HG03108 (cell line): ENCODE results near the gene SPPL2C.

ENCODE experiments used
- ATAC-seq: cut with Tn5 transposase; IDR thresholded peaks from one replicate; pipeline ENCODE4 v1.9.1; 2021; ENCODE audit warnings: moderate library complexity; ENCODE audit not compliant: unreplicated experiment

Gene SPPL2C

DNA sequence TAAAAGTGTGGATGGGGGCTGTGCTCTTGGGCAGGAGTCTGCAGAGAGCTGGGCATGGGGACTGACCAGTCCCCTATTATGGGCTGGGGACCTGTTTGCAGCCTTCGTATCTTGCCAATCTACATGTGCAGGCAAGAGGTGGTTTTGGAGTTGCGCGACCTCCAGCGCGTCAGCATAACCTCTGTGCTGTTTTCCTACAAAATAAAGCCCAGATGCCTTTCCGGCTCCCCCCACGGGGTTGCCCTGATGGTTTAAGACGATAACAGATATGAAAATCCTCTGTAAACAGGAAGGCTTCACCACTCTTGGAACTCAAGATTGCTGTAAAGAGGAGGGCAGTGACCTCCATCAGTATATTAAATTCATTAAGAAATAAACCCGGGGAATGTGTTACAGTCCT, 16.5 kb upstream of the SPPL2C start:
- ATAC-seq: no peak

GRCh38 chr17:45828582-45829133, 16.0 kb upstream of the SPPL2C start:
- ATAC-seq: no peak

DNA sequence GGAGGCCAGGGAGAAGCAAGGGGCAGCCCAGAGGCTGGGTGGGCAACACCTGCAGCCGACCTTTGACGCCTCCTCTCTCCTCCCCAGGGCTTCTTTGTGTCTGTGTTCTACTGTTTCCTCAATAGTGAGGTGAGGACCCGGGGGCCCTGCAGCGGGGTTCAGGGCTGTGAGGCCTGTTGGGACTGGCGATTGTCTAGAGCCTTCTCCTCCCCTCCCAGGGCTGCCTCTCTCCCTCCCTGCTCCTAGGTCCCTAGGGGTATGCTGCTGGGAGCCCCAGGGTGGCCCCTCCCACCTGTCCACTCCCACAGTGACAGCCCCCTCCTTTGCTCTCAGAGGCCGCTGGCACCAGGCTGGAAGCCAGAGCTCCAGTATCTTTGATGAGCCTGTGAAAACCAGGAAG, 10.8 kb upstream of the SPPL2C start:
- no peak for ATAC-seq

DNA sequence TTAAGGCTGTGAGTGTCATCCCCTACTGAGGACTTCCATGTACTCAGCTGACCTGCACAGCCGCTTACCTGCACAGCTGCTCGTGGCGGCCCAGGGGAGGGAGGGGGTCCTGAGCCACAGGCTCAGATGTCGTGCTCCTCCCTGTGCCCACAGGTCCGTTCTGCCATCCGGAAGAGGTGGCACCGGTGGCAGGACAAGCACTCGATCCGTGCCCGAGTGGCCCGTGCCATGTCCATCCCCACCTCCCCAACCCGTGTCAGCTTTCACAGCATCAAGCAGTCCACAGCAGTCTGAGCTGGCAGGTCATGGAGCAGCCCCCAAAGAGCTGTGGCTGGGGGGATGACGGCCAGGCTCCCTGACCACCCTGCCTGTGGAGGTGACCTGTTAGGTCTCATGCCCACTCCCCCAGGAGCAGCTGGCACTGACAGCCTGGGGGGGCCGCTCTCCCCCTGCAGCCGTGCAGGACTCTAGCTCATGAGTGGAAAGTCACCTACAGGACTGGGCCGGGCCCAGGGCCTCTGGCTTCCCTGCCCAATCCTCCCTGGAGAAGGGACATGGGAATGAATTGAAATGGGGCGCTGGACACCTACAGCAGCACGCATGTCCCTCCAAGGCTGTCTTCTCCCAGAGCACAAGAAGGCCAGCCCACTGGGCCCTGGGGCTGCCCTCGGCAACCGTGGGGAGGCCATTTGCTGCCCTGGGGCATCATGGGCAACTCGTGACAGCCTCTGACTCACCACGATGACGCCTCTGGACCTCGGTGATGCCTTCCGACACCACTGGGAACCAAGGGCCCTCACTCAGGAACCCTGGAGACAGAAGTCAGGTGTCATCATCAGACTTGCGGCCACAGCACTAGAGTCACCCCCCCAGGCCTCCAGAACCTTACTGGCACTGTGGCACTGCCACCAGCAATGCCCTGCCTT, 9.9 kb upstream of the SPPL2C start:
- no peak for ATAC-seq

DNA sequence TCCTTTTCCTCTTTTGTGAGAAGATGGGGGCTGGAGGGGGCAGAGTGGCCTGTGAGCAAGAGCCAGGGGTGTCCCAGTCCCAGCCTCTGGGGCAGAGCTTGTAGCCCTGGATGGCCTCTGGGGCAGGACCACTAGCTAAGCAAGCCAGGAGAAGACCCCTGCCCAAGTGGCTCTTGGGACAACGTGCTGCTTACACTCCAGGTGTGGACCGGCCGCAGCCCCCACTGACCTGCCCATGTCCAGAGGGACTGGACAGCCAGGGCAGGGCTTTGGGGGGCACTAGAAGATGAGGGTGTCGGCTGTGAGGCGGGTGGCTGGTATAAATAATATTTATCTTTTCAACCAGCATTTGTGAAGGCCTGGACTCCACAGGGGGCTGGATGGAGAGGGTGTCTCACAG, 9.2 kb upstream of the SPPL2C start:
- no peak for ATAC-seq

DNA sequence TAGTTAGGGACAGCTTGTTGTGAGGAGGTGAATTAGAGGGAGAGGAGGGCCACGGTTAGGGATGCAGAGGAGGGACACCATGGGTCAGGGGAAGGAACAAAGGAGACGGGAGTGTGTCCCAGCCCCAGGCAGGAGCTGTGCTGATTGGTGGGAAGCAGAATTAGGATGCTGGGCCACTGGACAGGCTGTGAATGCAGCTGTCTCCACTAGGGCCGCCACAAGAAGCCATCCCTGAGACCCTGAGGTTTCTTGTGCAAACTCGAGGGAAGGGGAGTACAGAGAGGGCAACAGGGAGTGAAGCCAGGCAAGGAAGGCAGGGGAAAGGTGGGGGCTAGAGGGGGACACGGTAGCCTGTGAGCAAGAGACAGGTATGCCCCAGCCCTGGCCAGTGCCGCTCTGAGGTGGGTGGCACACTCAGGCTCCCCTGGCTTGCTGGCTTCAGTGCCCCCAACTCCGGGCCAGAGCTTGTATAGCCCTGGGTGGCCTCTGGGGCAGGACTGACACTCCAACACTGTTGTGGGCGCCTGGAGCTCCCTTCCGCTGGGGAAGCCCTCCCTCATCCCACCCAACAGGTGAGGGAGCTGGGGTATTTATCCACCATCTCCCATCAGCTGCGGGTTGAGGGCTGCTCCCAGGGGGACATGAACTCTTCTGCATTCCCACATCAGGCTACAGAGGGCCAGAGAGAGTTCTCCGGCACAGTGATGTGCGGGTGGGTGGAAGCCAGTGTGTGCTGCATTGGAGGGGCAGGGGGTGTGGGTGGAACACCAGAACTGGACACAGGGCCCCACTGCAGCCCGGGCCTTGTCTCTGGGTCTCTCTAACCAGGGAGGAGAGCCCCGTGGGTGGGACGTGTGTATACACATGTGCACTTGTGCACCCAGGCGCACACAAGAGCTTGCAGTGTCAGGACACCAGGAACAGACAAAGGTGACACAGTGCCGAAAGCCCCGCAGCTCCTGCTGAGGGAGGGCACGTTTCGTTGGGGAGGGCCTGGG, 8.3 kb upstream of the SPPL2C start:
- no peak for ATAC-seq

DNA sequence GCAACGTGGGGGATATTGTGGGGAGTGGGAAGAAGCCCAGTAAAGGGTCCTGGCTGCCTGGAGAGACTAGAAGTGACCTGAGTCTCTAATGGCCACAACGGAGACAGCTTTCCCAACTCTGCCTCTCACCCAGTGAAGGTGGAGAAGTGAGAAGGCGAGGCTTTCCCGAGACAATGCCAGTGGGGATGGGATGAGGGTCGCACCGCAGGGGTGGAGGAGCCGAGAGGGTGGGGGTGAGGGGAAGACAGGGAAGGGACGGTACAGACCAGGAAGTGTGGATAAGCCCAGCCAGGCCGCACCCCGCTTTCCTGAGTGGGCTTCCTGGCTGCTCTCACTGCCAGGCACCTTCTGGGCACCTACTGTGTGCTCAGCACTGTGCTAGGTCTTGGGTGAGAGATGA, 7.5 kb upstream of the SPPL2C start:
- ATAC-seq: no peak

DNA sequence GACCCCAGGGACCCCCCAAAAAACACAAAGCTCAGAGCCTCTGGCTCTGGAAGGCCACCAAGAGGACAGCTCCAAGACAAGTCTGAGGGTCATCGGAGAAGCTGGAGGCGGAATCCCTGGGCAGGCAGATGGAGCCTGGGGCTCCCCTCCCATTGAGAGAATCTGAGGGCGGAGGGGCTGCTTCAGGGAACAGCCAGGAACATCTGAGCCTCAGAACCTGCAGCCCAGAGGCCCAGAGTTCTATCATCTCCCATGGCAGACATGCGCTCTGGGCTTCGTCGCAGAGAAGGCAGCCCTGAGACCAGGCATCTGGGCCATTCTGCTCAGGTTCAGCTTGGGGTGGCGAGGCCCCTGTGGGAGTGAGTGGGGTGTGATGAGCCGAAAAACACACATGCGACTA, 7.1 kb upstream of the SPPL2C start:
- no peak for ATAC-seq

DNA sequence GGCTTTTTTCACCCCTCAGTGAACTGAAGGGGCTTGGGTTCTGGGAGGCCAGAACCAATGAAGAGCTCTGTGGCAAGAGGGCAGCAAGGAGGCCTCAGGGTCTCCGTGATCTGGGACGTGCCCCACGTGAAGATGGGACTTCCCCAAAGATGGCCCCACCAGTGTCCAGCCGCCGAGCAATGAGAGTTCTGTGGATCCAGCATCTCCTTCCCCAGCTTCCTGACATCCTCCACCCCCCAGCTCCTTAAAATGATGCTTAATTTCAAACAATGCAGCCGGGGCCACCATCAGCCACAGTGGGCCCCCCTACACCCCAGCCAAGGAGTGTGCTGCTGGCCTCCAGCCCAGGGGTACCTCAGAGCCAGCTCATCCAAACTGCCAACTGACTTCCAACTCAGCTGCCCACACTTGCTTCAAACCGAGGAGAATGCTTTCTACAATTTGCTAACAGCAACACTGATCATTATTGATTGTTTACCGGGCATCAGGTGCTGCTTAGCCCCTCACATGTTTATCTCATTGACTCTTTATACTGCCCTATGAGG, 5.9 kb upstream of the SPPL2C start:
- ATAC-seq: no peak

GRCh38 chr17:45839442-45839841, 5.2 kb upstream of the SPPL2C start:
- ATAC-seq: no peak

DNA sequence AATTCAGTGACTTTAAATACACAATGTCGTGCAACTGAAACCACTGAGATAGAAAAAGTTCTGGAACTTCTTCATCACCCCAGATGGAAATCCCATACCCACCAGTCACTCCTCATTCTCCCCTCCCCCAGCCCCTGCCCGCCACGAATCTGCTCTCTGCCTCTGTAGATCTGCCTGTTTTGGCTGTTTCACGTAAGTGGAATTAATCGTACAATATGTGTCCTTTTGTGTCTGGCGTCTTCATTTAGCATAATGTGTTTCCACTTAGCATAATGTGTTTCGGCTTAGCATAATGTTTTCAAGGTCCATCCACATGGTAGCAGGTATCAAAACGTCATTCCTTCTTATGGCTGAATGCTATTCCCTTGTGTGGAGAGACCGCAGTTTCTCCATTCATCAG, 3.5 kb upstream of the SPPL2C start:
- ATAC-seq: no peak

GRCh38 chr17:45841883-45842525, 2.7 kb upstream of the SPPL2C start:
- ATAC-seq: no peak

DNA sequence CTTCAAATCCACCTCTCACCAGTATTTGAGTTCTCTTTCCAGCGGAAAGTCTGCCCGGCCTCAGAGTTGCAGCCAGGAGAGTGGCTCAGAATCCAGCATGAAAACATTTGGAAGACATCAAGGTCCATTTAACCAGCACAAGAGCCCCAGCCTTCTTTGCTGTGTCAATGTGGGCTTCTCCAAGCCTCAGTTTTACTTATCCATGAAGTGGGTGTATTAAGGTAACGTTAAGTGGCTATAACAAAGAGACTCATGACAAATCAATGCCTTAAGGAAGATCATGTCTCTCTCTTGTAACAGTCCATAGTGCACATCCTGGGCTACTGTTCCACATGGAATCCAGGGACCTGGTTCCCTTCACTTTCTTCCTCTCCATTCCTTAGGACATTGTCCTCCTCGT, 959 bp upstream of the SPPL2C start:
- no peak for ATAC-seq

DNA sequence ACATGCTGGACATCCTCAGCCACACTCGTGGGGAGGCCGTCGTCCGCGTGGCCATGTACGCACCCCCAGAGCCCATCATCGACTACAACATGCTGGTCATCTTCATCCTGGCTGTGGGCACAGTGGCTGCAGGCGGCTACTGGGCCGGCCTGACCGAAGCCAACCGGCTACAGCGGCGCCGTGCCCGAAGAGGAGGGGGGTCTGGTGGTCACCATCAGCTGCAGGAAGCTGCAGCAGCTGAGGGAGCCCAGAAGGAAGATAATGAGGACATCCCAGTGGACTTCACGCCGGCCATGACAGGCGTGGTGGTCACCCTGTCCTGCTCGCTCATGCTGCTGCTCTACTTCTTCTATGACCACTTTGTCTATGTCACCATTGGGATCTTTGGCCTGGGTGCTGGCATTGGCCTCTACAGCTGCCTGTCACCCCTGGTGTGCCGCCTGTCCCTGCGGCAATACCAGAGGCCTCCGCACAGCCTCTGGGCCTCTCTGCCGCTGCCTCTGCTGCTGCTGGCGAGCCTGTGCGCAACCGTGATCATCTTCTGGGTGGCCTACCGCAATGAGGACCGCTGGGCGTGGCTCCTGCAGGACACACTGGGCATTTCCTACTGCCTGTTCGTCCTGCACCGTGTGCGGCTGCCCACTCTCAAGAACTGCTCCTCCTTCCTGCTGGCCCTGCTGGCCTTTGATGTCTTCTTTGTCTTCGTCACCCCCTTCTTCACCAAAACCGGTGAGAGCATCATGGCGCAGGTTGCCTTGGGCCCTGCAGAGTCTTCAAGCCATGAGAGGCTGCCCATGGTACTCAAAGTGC, 900 bp downstream of the SPPL2C start:
- ATAC-seq: no peak

GRCh38 chr17:45846223-45846622, 1.5 kb downstream of the SPPL2C start:
- no peak for ATAC-seq

- ATAC-seq: no peak
Measured at GRCh38 chr17:45846646-45847045, 2.0 kb downstream of the SPPL2C start.

DNA sequence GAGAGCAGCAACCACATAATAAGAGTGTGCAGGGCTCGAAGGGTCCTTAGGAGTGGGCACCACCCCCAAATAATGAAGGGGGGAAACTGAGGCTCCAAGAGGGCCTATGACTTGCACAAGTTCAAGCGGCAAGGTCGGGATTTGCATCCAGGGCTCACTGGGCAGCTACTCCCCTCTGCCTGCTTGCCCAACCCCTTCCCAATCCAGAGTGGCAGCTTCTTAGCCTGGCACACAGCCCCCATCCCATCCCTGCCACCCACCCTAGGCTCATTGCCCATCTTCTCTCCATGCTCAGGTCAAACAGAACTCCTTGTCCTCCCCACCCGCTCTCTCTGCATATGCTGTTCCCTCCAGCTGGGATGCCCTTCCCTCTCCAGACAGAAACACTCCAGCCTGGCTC, 2.4 kb downstream of the SPPL2C start:
- ATAC-seq: no peak

GRCh38 chr17:45847747-45848146, 3.1 kb downstream of the SPPL2C start:
- ATAC-seq: no peak

GRCh38 chr17:45848405-45848804, 3.7 kb downstream of the SPPL2C start:
- no peak for ATAC-seq
